Hair follicular keratinocyte (primary cell): ENCODE data around the gene OR1K1. TPM values are rescaled to one million over a fixed set of nuclear protein-coding genes. Genes with fewer than 3 reads are reported as not detected.

Experiments used
- total RNA-seq: library from RNA; depleted of rRNA; stranded (reverse); fragments of >200 nt; gene quantifications from 2 replicates; pipeline ENCODE4 v1.2.3, GENCODE V29; 2015

Gene OR1K1
- not detected in 2 replicates for total RNA-seq

GRCh38 chr9:122800066-122801060, at the start of gene OR1K1:
TSS of gene OR1K1 (plus strand) at chr9:122800123. CDS start at chr9:122800123, 0 bp downstream.

GRCh38 chr9:122788831-122789230, 11.1 kb upstream of the OR1K1 start, which contains the start of gene OR5C1:
TSS of gene OR5C1 (plus strand) at chr9:122788933. CDS start at chr9:122788933, 0 bp downstream.

Other genes with a start within 250 kb of the OR1K1 start
- gene OR1N2, start 247.0 kb upstream of the OR1K1 start, total RNA-seq, result not detected in 2 replicates
- gene OR1L8, start 216.7 kb upstream of the OR1K1 start, total RNA-seq, result not detected in 2 replicates
- gene OR1Q1, start 185.4 kb upstream of the OR1K1 start, total RNA-seq, result not detected in 2 replicates
- gene OR1B1, start 142.5 kb upstream of the OR1K1 start, total RNA-seq, result not detected in 2 replicates
- gene OR1L1, start 138.4 kb upstream of the OR1K1 start, total RNA-seq, result not detected in 2 replicates
- gene OR1L3, start 125.0 kb upstream of the OR1K1 start, total RNA-seq, result not detected in 2 replicates
- not detected in 2 replicates for gene OR1L4, start 76.1 kb upstream of the OR1K1 start, total RNA-seq
- not detected in 2 replicates for gene OR1L6, start 57.8 kb upstream of the OR1K1 start, total RNA-seq
- gene OR5C1, start 11.2 kb upstream of the OR1K1 start, total RNA-seq, result not detected in 2 replicates
- gene PDCL, start 28.5 kb downstream of the OR1K1 start, total RNA-seq, result 13.9 and 14.1 TPM in 2 replicates
- gene RC3H2, start 105.2 kb downstream of the OR1K1 start, total RNA-seq, result 26.6 and 29.6 TPM in 2 replicates
- gene ZBTB6, start 113.2 kb downstream of the OR1K1 start, total RNA-seq, result 5.7 and 6.5 TPM in 2 replicates
- 0.47 and 1.2 TPM in 2 replicates for gene ZBTB26, start 131.4 kb downstream of the OR1K1 start, total RNA-seq
- 8.7 and 10.3 TPM in 2 replicates for gene RABGAP1, start 140.9 kb downstream of the OR1K1 start, total RNA-seq
- 0.08 and 0.47 TPM in 2 replicates for gene GPR21, start 233.5 kb downstream of the OR1K1 start, total RNA-seq